Measurements from ENCODE around the gene SDK1. TPM values are rescaled to one million over a fixed set of nuclear protein-coding genes. Genes with fewer than 3 reads are reported as not detected.

The SDK1 gene
- total and polyA plus RNA-seq, 2 experiments from 2014 or later = 4.1 to 16.5 TPM

- Histone ChIP-seq H3K27me3 (no peaks in the 10 kb centered on the region), H3K36me3 (no peaks in the 10 kb centered on the region), H3K9me3 (ENCODE audit: low read depth) (no peaks in the 10 kb centered on the region), H3K4me1 (ENCODE audit: low read depth) (no peaks in the 10 kb centered on the region), H3K27ac (no peak overlapping the region), H3K4me3 (no peak overlapping the region)
- no peak for DNase-seq (ENCODE audit: low read depth in 1 of 2, low spot score in 1 of 2)
- no peak for TF ChIP-seq CTCF (IDR thresholded peaks at IDR 0.05; ENCODE audit: low read depth, low read length)
These were observed 943.0 kb downstream of the SDK1 start for GRCh38 chr7:4244041-4244440.

GRCh38 chr7:4244635-4245034 is 943.6 kb downstream of the SDK1 start:
- DNase-seq (ENCODE audit: low read depth in 1 of 2, low spot score in 1 of 2) = no peak
- Histone ChIP-seq H3K36me3 (no peaks in the 10 kb centered on the region), H3K4me1 (ENCODE audit: low read depth) (no peaks in the 10 kb centered on the region), H3K9me3 (ENCODE audit: low read depth) (no peaks in the 10 kb centered on the region), H3K27ac (no peak overlapping the region), H3K27me3 (no peaks in the 10 kb centered on the region), H3K4me3 (no peak overlapping the region)
- TF ChIP-seq CTCF (IDR thresholded peaks at IDR 0.05; ENCODE audit: low read depth, low read length) = no peak

- Histone ChIP-seq H3K4me3 (no peak overlapping the region), H3K4me1 (ENCODE audit: low read depth) (no peaks in the 10 kb centered on the region), H3K9me3 (ENCODE audit: low read depth) (no peaks in the 10 kb centered on the region), H3K27me3 (no peaks in the 10 kb centered on the region), H3K36me3 (no peaks in the 10 kb centered on the region), H3K27ac (no peak overlapping the region)
- no peak for DNase-seq (ENCODE audit: low read depth in 1 of 2, low spot score in 1 of 2)
- TF ChIP-seq CTCF (IDR thresholded peaks at IDR 0.05; ENCODE audit: low read depth, low read length) = no peak
These were observed 944.2 kb downstream of the SDK1 start for GRCh38 chr7:4245135-4245865.

GRCh38 chr7:4245866-4246470 is 944.9 kb downstream of the SDK1 start:
- Histone ChIP-seq H3K27me3 (no peaks in the 10 kb centered on the region), H3K4me3 (no peak overlapping the region), H3K4me1 (ENCODE audit: low read depth) (no peaks in the 10 kb centered on the region), H3K36me3 (no peaks in the 10 kb centered on the region), H3K27ac (no peak overlapping the region), H3K9me3 (ENCODE audit: low read depth) (no peaks in the 10 kb centered on the region)
- no peak for TF ChIP-seq CTCF (IDR thresholded peaks at IDR 0.05; ENCODE audit: low read depth, low read length)
- DNase-seq (ENCODE audit: low read depth in 1 of 2, low spot score in 1 of 2) = no peak

DNA sequence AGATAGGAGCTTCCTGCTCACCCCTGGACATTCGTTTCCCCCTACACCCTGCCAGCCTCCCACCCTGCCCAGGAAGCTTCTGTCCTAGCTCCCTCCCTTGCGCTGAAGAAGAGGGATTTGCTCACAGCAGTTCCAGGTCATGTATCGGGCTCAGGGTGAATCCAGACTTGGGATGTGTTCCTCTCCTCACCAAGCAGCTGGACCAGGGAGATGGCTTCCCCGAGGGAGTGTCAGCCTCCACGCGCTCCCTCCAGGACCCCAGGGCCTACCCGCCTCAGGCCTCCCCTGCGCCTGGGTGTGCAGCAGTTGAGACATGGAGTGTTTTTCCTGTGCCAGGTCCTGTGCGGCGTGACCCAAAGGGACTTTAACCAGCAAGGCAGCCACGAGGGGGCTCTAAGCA is 945.5 kb downstream of the SDK1 start:
- H3K4me3 ChIP-seq = no peak overlapping the region
- H3K27ac ChIP-seq = no peak overlapping the region
- no peak for DNase-seq (ENCODE audit: low read depth in 1 of 2, low spot score in 1 of 2)
- TF ChIP-seq CTCF (IDR thresholded peaks at IDR 0.05; ENCODE audit: low read depth, low read length) = no peak
- no peaks in the 10 kb centered on the region for H3K9me3 ChIP-seq (ENCODE audit: low read depth)
- no peaks in the 10 kb centered on the region for H3K4me1 ChIP-seq (ENCODE audit: low read depth)
- no peaks in the 10 kb centered on the region for H3K27me3 ChIP-seq
- no peaks in the 10 kb centered on the region for H3K36me3 ChIP-seq
